Stimulated activated CD4-positive, alpha-beta T cell treated with anti-CD3 and anti-CD28 coated beads, Interleukin-2, amount 100 ng/mL, for 4 hours (primary cell): ENCODE data around the gene TLX2.

Experiments
- DNase-seq: peaks from one replicate; pipeline ENCODE4 v3.0.0-alpha.2; 2020; ENCODE audit warnings: low read depth

The TLX2 gene

GRCh38 chr2:74496997-74497776, 17.1 kb upstream of the TLX2 start:
- no peak for DNase-seq

GRCh38 chr2:74497777-74498499, 16.3 kb upstream of the TLX2 start:
- DNase-seq: no peak

DNA sequence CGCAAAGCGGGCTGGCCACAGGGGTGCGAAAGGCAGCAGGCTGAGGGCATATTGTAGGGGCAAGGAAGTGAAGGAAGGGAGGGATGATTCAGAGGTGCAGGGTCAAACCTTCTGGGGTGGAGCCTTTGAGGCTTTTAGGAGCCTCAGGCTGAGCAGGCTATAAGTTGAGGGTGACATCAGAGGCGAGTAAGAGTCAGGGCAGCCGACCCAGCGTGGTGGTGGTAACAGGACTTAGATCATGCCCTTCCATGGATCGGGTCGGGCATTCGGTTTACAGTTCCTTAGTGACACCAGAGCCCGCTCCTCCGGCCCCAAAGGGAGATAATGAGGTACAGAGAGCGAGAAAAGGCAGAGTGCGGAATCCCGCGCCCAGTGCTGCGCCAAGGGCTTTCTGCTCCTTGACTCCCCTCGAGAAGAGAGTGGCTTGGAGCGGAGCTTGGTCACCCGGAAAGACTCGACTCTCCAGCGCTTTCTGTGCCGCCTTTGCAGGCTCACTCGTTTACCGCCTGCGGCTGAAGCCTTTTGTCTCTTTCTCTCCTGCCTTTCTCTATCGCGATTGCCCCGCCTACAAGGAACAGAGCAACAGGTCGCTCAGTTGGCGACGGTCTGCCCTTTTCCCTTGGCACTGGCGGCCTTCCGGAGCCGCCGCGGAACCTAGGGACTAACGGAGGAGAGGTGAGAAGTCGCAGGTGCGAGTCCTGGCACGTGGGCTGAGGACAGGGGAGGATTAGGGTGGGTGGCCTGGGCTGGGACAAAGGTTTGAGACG, 15.6 kb upstream of the TLX2 start:
- DNase-seq: no peak

- DNase-seq: no peak
Measured at GRCh38 chr2:74499267-74499939, 14.8 kb upstream of the TLX2 start, which contains the start of gene LBX2. TSS of gene LBX2 (minus strand) at chr2:74499603. CDS start at chr2:74499537, 66 bp downstream.

DNA sequence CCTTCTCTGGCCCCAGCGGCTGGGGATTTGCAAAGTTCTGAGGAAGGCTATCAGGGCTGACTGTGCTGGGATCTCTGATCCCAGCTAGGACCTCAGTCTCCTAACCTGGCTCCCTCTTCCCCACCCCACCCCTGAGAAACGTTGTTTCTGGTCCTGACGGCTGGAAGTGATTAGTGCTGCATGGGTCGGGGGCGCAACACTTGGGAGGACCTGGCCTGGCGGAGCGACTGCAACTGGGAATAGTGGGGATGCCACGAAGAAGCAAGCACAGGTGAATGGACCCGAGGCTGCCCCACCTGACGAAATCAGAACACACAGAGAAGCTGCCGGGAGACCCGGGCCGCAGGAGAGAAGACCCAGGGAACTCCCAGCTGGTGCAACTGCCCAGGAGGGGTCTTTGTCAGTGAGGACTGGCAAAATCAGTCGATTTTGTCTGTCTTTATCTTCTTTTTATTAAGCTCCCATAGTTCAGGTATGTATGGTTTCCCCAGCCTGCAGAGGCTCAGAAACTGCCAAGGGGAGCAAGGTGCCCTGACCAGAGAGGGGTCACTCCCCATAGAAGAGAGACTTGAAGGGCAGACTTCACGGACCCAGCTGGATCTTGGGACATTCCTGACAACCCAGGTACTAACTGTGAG, 14.2 kb upstream of the TLX2 start:
- DNase-seq: no peak

DNA sequence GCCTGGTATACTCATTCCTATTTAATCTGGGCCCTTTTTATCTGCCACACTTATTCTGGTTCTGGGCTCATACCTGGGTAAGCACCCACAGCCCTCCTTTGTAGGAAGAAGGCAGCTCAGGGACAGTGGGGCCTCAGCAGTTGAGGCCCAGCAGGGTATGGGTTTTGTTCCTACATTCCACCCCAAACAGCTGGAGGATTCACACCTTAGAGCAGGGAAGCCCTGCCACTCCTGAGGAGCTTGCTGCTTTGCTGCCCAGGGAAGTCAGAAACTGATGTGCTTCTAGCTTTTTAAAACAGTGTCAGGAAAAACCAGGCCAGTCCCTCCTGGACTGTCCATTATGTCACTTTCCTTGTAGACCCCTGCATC, 13.7 kb upstream of the TLX2 start:
- DNase-seq: no peak

GRCh38 chr2:74501335-74502071, 12.7 kb upstream of the TLX2 start:
- DNase-seq: no peak

GRCh38 chr2:74502147-74502719, 12.0 kb upstream of the TLX2 start:
- DNase-seq: no peak

GRCh38 chr2:74502720-74503505, 11.3 kb upstream of the TLX2 start:
- DNase-seq: no peak

DNA sequence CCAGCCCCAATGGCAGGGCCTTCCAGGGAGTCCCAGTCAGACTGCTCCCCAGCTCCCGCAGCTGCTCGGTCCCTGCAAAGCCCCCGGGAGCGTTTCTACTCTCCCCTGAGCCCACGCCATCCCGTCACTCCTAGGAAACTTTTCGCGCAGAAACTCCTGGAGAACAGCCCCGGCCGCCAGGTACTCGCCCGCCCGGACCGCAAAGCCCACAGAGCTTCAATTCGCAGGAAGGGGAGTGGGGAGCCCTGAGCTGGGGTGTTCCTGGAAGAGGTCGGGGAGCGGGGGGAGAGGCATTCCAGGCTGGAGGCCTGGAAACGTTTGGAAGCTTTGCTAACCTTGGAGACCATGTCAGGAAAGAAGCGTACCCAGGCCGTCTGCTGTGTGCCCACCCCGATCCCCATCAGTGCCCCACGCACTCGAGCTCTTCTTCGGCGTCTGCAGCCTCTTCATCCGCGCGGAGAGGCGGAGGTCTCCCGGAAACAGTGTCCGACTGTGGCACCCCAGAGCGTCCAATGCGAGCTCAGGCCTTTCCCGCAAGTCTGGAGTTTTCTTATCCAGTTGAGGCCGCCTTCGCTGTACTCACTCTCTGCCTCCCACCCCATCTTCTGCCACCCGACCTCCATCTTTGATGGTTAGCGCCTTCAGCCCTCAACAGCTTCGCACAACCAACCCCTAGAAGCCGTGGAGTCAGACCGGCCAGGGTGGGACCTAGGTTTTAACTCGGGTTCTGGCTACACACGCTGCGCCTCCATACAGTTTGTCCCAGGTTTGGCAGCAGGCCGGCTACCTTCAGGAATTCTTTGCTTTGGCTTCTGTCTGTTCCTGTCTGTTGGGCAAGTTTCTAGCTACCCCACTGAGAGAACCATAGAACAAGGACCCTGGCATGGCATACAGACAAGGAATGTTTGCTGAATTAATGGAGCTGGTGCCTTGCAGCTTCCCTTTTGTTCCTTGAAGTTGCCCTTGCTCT, 10.5 kb upstream of the TLX2 start:
- no peak for DNase-seq

- DNase-seq: no peak
Measured at GRCh38 chr2:74504591-74504990, 9.7 kb upstream of the TLX2 start.

DNA sequence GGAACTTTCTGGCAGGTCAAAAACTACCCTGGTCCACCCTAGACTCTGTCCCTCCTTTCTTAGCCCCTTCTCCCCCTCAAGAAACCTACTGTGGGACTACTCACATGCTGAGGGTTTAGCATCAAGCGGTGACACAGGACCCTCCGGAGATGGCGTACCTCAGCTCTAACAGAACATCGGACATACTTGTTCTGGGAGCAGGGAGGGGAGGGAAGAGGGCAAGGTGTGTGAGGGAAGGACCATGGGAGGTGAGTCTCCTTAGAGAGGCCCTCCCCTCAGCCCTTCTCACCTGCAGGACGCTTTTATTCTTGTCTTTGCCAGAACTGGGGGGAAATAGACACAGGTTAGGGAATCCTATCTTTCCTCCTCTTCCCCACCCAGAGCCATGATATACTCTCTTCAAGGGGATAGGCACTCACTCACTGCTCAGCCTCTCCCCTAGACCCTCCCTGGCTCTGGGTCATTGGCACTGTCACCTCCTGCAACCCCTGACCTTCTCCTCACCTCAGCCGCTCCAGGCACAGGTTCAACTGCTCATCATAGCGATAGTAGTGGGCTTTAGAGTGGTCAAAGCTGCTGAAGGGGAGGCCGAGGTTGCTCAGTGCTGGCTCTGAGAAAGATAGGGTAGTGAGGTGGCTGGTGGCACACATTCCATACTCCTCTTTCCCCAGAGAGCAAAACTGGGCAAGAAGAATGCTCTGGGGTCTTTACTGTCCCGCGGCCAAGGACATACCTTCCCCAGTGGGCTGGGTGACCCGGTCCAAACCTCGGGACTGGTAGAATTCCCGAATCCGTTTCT, 8.6 kb upstream of the TLX2 start:
- no peak for DNase-seq

- peak; percentile 99 for DNase-seq
Measured at GRCh38 chr2:74507145-74507925, 6.9 kb upstream of the TLX2 start, which contains the start of gene PCGF1. TSS of gene PCGF1 (minus strand) at chr2:74507695. CDS start at chr2:74507668, 27 bp downstream.

DNA sequence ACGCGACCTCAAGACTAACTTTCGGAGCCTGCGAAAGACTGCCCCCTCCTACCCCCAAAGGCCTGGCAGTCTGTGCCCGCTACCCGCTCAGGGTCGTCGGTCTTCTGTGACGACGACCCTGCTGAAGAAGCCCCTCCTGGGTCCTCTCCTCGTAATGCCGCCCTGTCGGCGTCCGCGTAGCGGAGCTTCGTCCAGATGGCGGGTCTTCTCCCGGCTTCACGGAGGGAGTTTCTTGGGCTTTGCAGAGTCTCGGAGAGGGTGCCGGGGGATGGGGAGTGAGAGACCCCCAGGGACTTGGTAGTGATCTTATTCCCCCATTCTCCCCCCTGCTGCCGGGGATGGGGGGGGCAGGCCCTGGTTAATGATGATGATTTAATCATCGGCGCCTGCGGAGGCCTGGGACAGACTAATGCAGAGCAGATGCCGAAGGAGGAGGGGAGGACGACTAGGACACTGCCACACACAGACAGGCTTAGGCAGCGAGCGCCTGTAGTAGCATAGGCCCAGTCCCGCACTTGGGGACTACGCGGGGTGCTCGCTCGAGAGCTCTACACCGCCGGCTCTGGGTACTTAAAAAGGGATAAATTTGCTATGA, 6.2 kb upstream of the TLX2 start:
- DNase-seq: no peak

GRCh38 chr2:74510272-74510671, 4.0 kb upstream of the TLX2 start:
- no peak for DNase-seq
